Measurements from ENCODE around the gene NRAS.
A peak's percentile ranks its signal among the peaks of the same experiment; 100 is the strongest.

NRAS gene

GRCh38 chr1:114671011-114671938, 45.3 kb downstream of the NRAS start:
- DNase-seq = no peak

- peak; percentile 86 for DNase-seq
Measured at GRCh38 chr1:114670083-114671010, 46.2 kb downstream of the NRAS start.

DNA sequence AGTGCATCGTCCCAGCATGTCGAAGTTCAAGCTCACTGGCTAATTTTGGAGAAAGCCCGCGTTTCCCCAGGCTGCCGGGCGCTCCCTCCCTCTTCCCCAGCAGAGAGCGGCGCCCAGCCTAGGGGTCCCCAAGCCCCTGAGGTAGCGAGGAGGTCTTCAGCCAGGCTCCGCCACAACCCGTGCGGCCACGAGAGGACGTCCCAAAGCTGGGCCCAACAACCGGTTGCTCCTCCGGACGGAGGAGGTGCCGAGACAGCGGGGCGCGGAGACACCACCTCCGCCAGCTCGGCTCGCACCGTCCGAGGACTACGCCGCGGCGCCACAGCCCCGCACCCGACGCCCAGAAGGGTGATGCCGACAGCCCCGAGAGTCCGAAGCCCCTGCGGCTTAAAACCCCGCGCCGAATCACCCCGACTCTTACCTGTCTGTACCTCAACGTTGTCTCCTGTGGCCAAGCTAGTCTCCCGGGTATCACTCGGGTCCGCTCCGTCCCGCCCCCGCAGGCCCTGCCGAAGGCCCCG, 46.9 kb downstream of the NRAS start, which contains the start of gene DENND2C:
TSS of gene DENND2C (minus strand) at position 488 of the 521 bp plus-strand sequence. CDS start 44,065 bp downstream, outside the sequence.
- no peak for DNase-seq

DNA sequence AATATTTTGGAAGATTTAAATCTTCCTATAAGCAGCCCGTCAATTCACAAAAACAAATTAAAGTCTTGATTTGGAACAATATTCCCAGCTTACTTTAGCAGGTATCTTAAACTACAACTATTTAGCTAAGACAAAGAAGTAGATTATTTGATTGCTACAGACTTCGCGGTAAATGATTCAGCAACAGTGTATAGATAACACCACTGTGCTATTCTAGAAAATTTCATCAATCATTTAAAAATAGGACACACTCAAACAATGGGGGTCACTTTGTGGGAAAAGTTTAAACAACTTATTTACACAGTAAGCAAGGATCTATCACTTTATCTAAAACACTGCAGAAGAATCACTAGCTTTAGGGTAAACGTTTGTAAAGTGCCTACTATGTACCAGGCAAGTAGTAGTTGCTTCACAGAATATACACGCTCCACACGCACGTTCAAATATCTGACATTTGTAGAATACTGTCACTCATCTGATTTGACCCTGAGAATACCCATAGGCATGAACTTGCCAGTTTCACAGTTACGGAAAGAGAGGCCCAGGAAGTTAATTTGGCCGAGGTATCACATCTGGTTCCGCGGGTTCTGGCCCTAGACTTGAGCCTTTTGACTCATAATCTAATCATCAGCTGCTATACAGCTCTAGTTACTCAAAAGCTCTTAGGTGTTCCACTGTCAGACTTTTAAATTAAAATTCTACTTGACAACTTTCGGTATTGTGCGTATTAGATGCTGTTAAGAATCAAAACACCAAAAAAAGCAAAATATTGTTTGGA, 47.6 kb downstream of the NRAS start:
- no peak for DNase-seq

DNA sequence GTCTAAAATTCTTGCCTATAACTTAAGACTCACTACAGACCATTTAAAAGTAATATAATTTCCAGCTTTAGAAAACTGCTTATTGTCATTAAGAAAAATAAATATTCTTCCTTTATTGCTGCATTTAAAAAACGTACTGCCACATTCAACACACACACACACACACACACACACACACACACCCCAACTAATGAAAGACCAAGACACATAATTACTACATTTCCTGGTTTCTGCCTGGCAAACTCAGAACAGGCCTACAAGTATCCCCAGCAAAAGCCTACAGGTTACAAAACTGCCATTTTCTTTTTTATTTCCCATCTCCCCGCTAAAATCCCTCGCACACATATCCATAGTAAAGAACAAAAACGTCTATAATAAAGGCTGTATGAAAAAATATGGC, 48.2 kb downstream of the NRAS start:
- DNase-seq = no peak

- DNase-seq = no peak
Measured at GRCh38 chr1:114666954-114667353, 49.6 kb downstream of the NRAS start.

GRCh38 chr1:114660238-114660637, 56.3 kb downstream of the NRAS start:
- DNase-seq = no peak

All from activated naive CD4-positive, alpha-beta T cell treated with anti-CD3 and anti-CD28 coated beads, Interleukin-2, amount 50 U/mL, for 16 hours (primary cell).